AG09309 (cell line): ENCODE data around the gene AK8.

Experiments used
- DNase-seq: peaks from one replicate; pipeline ENCODE4 v3.0.0-alpha.2; 2010; ENCODE audit warnings: low read depth
- H3K4me3 ChIP-seq: 2 replicates; pipeline ENCODE4 v1.5.1; 2011; ENCODE audit warnings: mild to moderate bottlenecking, low read depth, low read length, moderate library complexity; ENCODE audit not compliant: control insufficient read depth
- TF ChIP-seq, protein P1 (sequence below): IDR thresholded peaks from 2 replicates; pipeline ENCODE4 v1.5.1; 2011; ENCODE audit warnings: mild to moderate bottlenecking, low read depth, low read length, inconsistent platforms; ENCODE audit not compliant: insufficient read depth, control insufficient read depth; ENCODE audit errors: missing control alignments

The AK8 gene

DNA sequence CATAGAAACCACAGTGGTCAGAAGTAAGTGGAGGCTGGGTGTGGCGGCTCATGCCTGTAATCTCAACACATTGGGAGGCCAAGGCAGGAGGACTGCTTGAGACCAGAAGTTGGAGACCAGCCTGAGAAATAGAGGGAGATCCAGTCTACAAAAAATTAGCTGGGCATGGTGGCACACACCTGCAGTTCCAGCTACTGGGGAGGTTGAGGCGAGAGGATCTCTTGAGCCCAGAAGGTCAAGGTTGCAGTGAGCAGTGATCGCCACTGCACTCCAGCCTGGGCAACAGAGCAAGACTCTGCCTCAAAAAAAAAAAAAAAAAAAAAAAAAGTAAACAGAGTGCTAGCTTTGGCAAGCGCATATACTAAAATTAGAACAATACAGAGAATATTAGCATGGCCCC is 24.6 kb downstream of the AK8 start:
- H3K4me3 ChIP-seq = no peak overlapping the region
- TF ChIP-seq, protein P1, sequence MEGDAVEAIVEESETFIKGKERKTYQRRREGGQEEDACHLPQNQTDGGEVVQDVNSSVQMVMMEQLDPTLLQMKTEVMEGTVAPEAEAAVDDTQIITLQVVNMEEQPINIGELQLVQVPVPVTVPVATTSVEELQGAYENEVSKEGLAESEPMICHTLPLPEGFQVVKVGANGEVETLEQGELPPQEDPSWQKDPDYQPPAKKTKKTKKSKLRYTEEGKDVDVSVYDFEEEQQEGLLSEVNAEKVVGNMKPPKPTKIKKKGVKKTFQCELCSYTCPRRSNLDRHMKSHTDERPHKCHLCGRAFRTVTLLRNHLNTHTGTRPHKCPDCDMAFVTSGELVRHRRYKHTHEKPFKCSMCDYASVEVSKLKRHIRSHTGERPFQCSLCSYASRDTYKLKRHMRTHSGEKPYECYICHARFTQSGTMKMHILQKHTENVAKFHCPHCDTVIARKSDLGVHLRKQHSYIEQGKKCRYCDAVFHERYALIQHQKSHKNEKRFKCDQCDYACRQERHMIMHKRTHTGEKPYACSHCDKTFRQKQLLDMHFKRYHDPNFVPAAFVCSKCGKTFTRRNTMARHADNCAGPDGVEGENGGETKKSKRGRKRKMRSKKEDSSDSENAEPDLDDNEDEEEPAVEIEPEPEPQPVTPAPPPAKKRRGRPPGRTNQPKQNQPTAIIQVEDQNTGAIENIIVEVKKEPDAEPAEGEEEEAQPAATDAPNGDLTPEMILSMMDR = no peak
- no peak for DNase-seq

GRCh38 chr9:132849185-132849706 is 28.8 kb downstream of the AK8 start:
- no peak for DNase-seq
- no peak overlapping the region for H3K4me3 ChIP-seq

DNA sequence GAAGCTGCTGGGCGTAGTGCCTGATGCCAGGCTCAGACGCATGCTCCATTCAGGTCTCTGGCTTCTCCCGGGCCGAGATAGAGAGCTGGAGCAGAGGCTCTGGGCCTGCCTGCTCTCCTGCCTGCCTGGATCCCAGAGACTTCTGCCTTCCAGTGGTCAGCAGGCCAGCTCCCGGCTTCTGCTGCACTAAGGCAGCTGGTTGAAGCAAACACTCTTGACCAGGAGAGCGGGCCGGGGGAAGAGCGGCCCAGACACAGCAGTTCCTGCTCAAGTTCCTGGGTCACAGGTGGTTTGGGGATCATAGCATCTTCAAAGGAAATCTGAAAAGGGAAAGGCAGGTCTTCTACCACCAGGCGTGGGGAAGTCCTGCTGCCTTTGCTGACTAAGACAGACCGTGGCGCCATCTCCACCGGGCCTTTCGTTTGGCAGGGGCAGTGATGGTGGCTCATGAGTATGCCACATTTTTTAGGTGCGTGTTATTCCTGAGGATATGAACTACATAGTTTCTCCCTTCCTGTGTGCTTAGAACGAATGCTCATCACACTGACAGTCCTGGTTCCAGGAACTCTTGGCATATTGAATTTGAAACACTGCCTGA is 31.1 kb downstream of the AK8 start:
- no peak overlapping the region for H3K4me3 ChIP-seq
- TF ChIP-seq, protein P1 = no peak
- DNase-seq = no peak

More at GRCh38 chr9:132849185-132849706, 28.8 kb downstream of the AK8 start:
- TF ChIP-seq, protein P1 = no peak

- TF ChIP-seq, protein P1 = no peak
- H3K4me3 ChIP-seq = no peak overlapping the region
- no peak for DNase-seq
Measured at GRCh38 chr9:132846109-132846917, 31.8 kb downstream of the AK8 start.

DNA sequence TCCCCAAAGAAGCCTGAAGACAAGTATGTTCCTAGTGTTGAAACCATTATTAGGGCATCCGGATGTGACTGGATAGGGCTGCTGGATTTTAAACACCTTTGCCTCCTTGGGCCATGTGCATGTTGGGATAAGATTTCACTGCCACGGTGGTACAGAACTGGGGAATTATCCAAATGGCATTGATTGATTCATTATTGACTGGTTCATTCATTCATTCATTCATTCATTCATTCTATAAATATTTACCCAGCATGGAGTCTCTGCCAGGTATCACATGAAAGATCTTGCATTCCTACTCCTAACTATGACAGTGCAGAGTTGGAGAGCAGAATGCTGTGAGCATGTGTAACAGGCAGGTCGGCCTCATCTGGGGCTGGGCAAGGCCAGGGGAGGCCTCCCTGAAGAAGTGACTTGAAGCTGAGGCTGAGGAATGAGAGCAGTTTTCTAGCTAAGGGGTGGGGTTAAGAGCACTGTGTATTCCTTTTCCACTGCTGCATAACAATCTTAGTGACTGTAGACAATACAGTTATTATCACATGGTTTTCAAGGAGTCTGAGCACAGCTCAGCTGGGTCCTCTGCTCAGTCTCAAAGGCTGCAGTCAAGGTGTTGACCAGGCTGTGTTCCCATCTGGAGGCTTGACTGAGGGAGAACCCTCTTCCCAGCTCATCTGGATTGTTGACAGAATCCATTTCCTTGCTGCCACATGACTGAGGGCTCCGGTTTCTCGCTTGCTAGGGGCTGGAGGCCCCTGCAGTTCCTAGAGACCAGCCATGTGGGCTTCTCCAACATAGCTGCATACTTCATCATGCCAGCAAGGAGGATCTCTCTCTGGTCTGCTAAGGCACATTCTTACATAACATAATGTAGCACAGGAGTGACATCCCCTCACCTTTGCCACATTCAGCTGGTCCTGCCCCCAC is 35.7 kb downstream of the AK8 start:
- no peak overlapping the region for H3K4me3 ChIP-seq
- TF ChIP-seq, protein P1 = no peak
- no peak for DNase-seq

GRCh38 chr9:132840980-132841379 is 37.1 kb downstream of the AK8 start:
- no peak for DNase-seq
- TF ChIP-seq, protein P1 = no peak
- no peak overlapping the region for H3K4me3 ChIP-seq
